ENCODE measurements around the gene TCEA3. TPM values are rescaled to one million over a fixed set of nuclear protein-coding genes. Genes with fewer than 3 reads are reported as not detected.

The TCEA3 gene
- total RNA-seq, 4 donors from 2014 or later, result 26.8 to 50.4 (median 48.0) TPM

DNA sequence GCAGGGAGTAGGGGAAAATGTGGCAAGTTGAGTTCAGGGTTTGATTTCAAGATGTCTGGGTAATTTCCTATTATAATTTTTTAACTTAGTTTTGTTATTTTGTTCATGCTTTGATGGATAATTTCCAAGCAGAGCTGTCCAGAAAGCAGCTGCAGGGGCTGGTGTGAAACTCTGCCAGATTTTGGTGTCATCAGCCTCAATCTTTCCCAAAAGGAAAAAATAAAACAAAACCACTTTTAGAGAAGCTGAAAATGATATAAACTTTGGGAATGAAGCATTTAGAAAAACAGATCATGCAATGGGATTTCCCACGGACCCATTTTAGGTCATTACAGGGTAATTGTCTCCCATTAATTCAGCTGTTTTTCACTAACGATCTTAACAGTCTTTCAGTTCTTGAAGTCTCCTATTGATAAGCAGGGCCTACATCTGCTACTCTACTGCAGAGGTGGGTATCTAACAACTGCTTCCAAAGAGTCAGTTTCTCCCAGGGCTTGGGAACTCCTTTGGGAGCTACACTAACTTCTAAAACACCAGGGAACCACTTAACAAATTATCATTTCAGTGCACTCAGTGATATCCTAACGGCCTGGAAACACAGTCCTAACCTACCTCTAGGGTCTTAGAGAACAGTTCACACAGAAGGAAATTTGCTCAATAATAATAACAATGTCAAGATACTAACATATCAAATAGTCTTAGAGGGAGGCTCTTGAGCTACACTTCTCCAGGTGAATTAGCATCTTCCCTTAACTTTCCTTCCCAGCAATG, 67.2 kb downstream of the TCEA3 start:
- H3K4me3 ChIP-seq (replicated peaks in 1 of 3), result no peak overlapping the region
- no peak for TF ChIP-seq POLR2A (IDR thresholded peaks at IDR 0.05)
- TF ChIP-seq, protein P1, sequence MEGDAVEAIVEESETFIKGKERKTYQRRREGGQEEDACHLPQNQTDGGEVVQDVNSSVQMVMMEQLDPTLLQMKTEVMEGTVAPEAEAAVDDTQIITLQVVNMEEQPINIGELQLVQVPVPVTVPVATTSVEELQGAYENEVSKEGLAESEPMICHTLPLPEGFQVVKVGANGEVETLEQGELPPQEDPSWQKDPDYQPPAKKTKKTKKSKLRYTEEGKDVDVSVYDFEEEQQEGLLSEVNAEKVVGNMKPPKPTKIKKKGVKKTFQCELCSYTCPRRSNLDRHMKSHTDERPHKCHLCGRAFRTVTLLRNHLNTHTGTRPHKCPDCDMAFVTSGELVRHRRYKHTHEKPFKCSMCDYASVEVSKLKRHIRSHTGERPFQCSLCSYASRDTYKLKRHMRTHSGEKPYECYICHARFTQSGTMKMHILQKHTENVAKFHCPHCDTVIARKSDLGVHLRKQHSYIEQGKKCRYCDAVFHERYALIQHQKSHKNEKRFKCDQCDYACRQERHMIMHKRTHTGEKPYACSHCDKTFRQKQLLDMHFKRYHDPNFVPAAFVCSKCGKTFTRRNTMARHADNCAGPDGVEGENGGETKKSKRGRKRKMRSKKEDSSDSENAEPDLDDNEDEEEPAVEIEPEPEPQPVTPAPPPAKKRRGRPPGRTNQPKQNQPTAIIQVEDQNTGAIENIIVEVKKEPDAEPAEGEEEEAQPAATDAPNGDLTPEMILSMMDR (IDR thresholded peaks at IDR 0.05), result no peak
- WGBS, 2 donors, result 44 to 47% methylated on average over 3 of the region's 3 CpGs
- peak overlapping the region in 1 of 3 donors; percentile 12 for H3K27ac ChIP-seq
- intact Hi-C loops (cut with DNase I), result no loop called here
- no peaks in the 10 kb centered on the region for H3K4me1 ChIP-seq
- H3K9me3 ChIP-seq, result peaks cover 1% of the 10 kb centered on the region
- no peaks in the 10 kb centered on the region for H3K27me3 ChIP-seq
- no peak for DNase-seq
- peaks cover 20 to 23% of the 10 kb centered on the region in 2 donors for H3K36me3 ChIP-seq

- no peaks in the 10 kb centered on the region for H3K9me3 ChIP-seq
- intact Hi-C loops (cut with DNase I), result no loop called here
- no peak for TF ChIP-seq POLR2A (IDR thresholded peaks at IDR 0.05)
- TF ChIP-seq, protein P1 (IDR thresholded peaks at IDR 0.05), result no peak
- no peaks in the 10 kb centered on the region for H3K27me3 ChIP-seq
- H3K27ac ChIP-seq, result no peak overlapping the region
- no peak for DNase-seq
- H3K4me3 ChIP-seq (replicated peaks in 1 of 3), result no peak overlapping the region
- no peaks in the 10 kb centered on the region for H3K4me1 ChIP-seq
- peaks cover 12 to 16% of the 10 kb centered on the region in 2 donors for H3K36me3 ChIP-seq
- WGBS, 2 donors, result 82% methylated on average over 8 of the region's 8 CpGs
Observed at GRCh38 chr1:23356471-23357137, 67.9 kb downstream of the TCEA3 start.

DNA sequence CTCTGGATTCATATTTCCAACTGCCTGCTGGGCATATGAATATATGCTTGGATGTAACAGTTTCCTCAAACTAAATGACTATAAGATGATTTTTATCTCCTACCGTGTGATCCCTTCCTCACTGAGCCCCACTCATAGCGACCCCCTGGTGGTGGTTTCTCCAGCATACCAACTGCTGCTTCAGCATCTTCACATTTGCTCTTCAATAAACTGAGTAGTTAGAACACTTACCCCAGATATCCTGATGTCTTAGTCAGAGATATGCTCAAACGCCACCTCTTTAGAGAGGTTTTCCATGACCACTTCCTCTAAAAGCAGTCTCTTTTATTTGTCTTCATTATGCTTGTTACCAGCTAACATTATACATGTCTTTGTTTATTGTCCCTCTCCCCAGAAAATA, 70.3 kb downstream of the TCEA3 start:
- Histone ChIP-seq H3K27me3 (no peaks in the 10 kb centered on the region), H3K4me3 (replicated peaks in 1 of 3) (no peak overlapping the region), H3K27ac (no peak overlapping the region), H3K9me3 (no peaks in the 10 kb centered on the region), H3K36me3 (no peaks in the 10 kb centered on the region), H3K4me1 (no peaks in the 10 kb centered on the region)
- intact Hi-C loops (cut with DNase I), result no loop called here
- 54 to 56% methylated on average over 3 of the region's 3 CpGs for WGBS, 2 donors
- DNase-seq, result no peak
- TF ChIP-seq POLR2A (IDR thresholded peaks at IDR 0.05), result no peak
- TF ChIP-seq, protein P1 (IDR thresholded peaks at IDR 0.05), result no peak

- H3K36me3 ChIP-seq, result no peaks in the 10 kb centered on the region
- no peak overlapping the region for H3K27ac ChIP-seq
- no peaks in the 10 kb centered on the region for H3K27me3 ChIP-seq
- WGBS, 2 donors, result 86 to 93% methylated on average over 1 of the region's 1 CpG
- no peaks in the 10 kb centered on the region for H3K4me1 ChIP-seq
- TF ChIP-seq, protein P1 (IDR thresholded peaks at IDR 0.05), result no peak
- TF ChIP-seq POLR2A (IDR thresholded peaks at IDR 0.05), result no peak
- H3K9me3 ChIP-seq, result no peaks in the 10 kb centered on the region
- no peak for DNase-seq
- intact Hi-C loops (cut with DNase I), result no loop called here
- no peak overlapping the region for H3K4me3 ChIP-seq (replicated peaks in 1 of 3)
Observed at GRCh38 chr1:23352096-23352695, 72.4 kb downstream of the TCEA3 start.
